H4 (cell line): ENCODE data around the gene SPRY4. TPM values are rescaled to one million over a fixed set of nuclear protein-coding genes. Genes with fewer than 3 reads are reported as not detected.
A peak's percentile ranks its signal among the peaks of the same experiment; 100 is the strongest.
"Not testable (repeated sequence)": the region's sequence is repeated elsewhere in the genome, so short reads cannot be mapped to it uniquely, and the experiment has no call there.

Experiments used
- DNase-seq: peaks from one replicate; pipeline ENCODE4 v3.0.0-alpha.2; 2015; ENCODE audit warnings: low spot score
- total RNA-seq: library from RNA; depleted of rRNA; stranded (reverse); fragments of >200 nt; shearing (Covaris generic); gene quantifications from 2 replicates; pipeline ENCODE4 v1.2.3, GENCODE V29; 2014

SPRY4 gene
- total RNA-seq, 1 experiment from 2014 or later = 6.4 TPM

DNA sequence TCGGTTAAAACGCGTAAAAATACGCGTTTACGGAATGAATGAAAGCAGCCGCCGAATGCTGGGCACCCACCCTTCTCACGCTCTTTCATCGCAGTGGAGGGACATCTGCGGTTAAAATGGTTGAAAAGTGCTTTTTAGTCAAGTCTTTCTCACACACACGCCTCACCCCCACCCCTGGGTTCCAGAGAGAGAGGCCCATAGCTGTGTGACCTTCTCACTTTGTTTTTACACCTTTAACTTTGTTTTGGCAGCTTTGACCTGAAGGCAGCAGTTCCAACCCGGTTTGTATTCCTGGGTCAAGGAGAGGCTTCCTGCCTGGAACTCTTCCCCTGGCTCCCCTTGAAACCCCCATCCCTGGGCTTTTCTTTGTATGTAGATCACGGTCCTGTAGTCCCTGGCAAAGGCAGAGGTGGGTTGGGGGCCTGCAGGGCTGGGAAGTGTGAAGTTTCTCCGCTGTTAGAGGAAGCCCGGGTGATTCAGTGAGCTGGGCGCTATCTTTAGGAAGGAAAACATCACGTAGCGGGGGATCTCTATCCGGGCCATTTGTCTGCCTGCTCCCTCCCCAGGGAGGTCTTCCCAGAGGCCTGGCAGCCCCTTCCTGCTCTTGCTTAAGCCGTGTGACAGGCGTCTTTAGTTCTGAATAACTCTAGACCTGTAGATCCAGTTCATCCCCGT lies 29.6 kb downstream of the SPRY4 start:
- DNase-seq = no peak

GRCh38 chr5:142293486-142293885 lies 31.3 kb downstream of the SPRY4 start:
- DNase-seq = no peak

DNA sequence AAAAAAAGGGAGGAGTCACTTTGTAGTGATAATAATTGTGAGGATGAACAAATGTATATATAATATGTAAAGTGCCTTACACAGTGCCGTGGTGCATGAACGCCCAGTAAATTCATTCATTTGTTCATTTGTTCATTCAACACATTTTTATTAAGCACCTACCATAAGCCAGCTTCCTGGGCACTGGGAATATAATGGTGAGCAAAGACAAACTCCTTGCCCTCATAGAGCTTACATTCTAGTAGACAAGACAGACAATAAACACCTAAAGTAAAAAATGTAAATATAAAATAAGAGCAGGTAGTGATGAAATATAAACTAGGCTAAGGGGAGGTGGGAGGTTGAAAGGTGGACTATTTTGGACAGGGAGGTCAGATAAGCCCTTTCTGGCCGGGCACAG lies 32.0 kb downstream of the SPRY4 start:
- DNase-seq = no peak

GRCh38 chr5:142292249-142292648 lies 32.6 kb downstream of the SPRY4 start:
- no peak for DNase-seq

DNA sequence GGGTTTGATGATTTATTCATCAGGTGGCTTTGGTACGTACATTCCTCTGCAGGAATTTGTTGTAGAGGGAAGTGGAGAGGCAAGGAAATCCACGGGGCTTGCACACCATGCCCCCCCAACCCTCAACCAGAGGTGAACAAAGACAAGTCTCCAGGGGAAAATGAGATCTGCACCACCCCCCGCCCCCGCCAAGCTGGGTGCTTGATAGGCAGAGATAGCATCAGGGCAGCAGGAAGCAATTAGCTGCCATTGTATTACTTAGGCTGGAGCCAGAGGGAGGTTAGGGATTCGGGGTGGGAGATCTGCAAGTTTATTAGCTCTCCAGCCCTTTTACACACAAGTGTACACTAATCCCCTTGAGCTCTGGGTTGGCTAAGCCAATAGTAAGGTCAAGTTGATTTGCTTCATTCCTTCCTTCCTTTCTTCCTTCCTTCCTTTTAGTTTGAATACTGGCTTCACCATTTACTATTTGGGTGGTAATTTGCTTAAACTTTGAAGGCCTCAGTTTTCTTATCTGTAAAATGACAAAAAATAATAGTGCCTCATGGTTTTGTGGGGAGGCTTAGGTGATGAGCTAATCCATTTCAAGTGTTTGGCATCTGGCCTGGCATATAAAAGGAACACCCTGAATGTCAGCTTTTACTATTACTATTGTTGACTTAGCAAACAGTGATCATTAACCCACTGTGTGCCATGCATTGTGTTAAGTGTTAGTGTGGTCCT lies 34.1 kb downstream of the SPRY4 start:
- DNase-seq = no peak

DNA sequence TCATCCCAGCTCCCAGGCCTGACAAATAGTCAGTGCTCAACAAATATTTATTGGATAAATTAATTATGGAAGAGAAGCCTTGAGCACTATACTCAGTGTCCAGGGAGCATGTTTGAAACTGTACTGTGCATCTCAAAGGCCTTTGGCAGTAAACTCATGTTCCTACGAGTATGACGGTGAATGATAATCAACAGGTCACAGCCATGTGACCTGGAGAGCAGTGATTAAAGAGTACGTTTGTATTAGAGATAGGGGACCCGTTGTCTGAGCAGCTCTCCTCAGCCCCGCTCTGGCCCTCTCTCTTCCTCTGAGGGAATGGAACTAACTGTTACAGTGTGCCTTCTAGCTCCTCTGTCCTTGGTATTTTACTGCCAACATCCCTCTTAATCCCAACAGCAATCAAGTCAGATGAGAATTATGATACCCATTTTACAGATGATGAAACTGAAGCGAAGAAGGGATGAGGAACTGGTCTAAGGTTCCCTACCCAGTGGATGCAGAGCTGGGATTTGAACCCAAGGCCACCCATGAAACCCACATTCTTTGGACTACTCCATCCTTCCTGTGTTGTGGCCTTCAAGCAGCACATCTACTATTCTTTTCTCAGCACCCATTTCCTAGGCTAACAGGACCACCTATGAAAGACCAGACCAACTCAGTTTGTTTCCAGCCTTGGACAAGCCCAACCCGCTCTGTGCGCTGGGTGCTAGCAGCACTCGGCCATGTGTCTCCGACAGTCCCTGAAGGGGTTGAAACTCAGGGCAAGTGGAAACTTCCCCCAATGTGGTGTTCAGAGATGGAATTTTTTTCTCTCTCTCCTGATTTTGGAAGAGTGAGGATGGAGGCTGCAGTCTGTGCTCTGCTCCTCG lies 34.9 kb downstream of the SPRY4 start:
- no peak for DNase-seq

DNA sequence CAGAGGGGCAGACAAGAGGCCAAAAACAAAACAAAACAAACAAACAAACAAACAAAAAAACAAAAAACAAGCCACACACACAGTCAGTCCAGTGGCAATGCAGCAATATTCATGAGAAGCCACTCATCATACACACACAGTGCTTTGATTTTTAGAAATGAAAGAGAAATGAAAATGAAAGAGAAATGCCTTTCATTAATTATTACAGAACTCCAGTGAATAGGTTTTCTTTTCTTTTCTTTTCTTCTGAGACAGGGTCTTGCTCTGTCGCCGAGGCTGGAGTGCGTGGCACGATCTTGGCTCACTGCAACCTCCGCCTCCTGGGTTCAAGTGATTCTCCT lies 36.9 kb downstream of the SPRY4 start:
- DNase-seq = no peak

DNA sequence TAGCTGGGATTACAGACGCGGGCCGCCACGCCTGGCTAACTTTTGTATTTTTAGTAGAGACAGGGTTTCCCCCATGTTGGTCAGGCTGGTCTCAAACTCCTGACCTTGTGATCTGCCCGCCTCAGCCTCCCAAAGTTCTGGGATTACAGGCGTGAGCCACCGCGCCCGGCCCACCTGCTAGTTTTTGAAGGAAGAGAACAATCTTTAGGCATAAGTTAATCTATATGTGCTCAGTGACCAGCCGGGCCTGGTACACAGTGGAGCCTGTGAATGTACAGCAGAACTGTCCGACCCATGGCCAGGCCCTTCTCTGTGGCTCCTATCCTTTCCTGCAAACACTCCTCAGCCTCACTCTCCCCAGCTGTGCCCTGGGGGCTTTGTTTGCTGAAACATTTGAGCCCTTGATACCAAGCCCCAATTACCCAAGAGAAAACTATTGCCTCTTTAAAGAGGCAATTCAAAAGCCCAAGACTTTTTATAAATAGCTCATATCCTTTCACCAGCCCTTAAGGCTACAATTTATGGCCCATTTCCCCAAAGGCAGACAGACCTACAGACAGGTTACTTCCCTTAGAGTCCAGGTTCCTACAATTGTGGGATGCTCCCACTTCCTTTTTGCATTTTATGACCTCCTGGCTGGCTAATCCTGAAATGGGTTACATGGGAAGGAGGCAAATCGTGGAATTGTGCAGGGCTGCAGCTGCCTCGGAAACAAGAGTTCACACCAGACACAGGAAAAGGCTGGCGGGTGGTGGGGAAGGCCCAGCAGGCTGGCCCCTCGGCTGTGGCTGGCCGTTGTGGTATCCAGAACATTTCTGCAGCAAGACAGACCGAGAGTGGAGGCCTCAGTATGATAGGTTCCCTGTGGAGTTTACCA lies 37.5 kb downstream of the SPRY4 start:
- no peak for DNase-seq

GRCh38 chr5:142286111-142286510 lies 38.7 kb downstream of the SPRY4 start:
- DNase-seq = peak; percentile 25

GRCh38 chr5:142283304-142283703 lies 41.5 kb downstream of the SPRY4 start:
- no peak for DNase-seq

DNA sequence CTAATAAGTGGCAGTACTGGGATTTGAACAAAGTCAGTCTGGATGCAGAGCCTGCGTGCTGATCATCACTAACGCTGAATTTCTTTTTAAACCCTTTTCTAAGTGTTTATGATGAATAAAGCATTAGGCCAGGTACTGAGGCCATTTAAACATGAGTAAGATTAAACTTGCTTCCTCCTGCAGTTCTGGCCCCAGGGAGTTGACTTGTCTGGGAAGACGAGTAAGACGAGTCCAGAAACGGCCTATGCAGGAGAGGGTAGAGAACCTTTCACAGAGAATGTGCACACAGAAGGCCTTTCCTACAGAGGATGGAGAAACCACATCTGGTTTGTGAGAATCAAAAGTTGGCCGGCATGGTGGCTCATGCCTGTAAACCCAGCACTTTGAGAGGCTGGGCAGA lies 42.9 kb downstream of the SPRY4 start:
- DNase-seq = no peak

GRCh38 chr5:142281008-142281367 lies 43.8 kb downstream of the SPRY4 start:
- DNase-seq = no peak

GRCh38 chr5:142280066-142281007 lies 44.5 kb downstream of the SPRY4 start:
- peak; percentile 76 for DNase-seq

GRCh38 chr5:142278627-142279026 lies 46.2 kb downstream of the SPRY4 start:
- DNase-seq = no peak

- no peak for DNase-seq
Observed at GRCh38 chr5:142277796-142278195, 47.0 kb downstream of the SPRY4 start.

GRCh38 chr5:142276517-142276916 lies 48.3 kb downstream of the SPRY4 start:
- DNase-seq = no peak

DNA sequence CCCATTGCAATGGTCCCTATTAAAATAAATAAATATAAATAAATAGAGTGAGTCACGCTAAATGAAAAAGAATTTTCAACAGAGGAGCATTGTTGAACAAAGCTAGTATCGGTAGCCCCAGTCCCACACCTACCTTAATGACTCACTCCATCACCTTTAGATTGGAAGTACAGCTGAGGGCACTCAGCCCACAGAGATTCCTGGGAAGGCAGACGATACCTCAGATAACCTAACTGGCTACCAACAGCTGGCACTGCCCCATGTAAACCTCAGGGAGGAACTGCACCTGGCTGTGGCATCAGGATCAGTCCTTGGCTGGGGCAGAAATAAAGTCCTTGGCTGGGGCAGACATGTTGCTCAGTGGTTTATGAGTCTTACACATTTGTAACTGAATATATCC lies 49.3 kb downstream of the SPRY4 start:
- no peak for DNase-seq

GRCh38 chr5:142272596-142272995 lies 52.2 kb downstream of the SPRY4 start:
- not testable (repeated sequence) for DNase-seq

DNA sequence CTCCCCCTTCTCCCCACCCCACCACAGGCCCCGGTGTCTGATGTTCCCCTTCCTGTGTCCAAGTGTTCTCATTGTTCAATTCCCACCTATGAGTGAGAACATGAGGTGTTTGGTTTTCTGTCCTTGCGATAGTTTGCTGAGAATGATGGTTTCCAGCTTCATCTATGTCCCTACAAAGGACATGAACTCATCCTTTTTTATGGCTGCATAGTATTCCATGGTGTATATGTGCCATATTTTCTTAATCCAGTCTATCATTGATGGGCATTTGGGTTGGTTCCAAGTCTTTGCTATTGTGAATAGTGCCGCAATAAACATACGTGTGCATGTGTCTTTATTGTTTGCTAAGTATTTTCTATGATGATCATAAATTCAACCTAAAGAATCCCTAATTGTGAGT lies 60.7 kb downstream of the SPRY4 start:
- DNase-seq = not testable (repeated sequence)

DNA sequence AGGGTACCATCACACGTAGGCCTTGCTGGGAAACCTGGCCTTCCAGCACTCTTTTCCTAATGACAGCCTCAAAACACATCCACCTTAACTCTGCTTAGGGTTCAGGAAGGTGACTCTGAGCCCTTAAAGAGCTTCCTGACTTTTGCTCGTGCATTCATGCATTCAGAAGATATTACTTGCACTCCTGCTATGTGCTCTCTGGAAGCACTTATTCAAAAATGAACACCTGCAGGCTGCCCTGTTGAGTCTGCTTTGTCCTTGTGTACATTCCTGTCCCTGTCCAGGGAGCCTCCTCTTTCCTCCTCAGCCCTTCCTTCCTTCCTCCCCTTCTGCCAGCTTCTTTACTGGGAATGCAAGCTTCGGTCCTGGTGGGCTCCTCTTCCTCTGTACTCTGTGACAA lies 61.5 kb downstream of the SPRY4 start:
- DNase-seq = no peak

GRCh38 chr5:142262683-142263082 lies 62.1 kb downstream of the SPRY4 start:
- DNase-seq = no peak
